ENCODE measurements around the gene BCL2. TPM values are rescaled to one million over a fixed set of nuclear protein-coding genes. Genes with fewer than 3 reads are reported as not detected.

The BCL2 gene
- total RNA-seq, 2 experiments from 2014 or later = 1.4 to 2.5 TPM

GRCh38 chr18:63078471-63078870 lies 241.1 kb downstream of the BCL2 start:
- no peaks in the 10 kb centered on the region for H3K9me3 ChIP-seq (ENCODE audit: low read length)
- no peak overlapping the region for H3K4me3 ChIP-seq (ENCODE audit: low read depth, low read length, poor library complexity, severe bottlenecking)
- H3K9me2 ChIP-seq (ENCODE audit: insufficient read depth, low read length) = no peaks in the 10 kb centered on the region
- H3K27ac ChIP-seq (ENCODE audit: low read depth, low read length, poor library complexity, severe bottlenecking) = no peak overlapping the region
- no peaks in the 10 kb centered on the region for H3K36me3 ChIP-seq (ENCODE audit: insufficient read depth, low read length)
- ChIA-PET POLR2A (no interaction called here), CTCF (ENCODE audit: unreplicated experiment) (no interaction called here)
- H4K20me1 ChIP-seq (ENCODE audit: insufficient read depth, low read length) = no peaks in the 10 kb centered on the region
- TF ChIP-seq EZH2phosphoT487 (IDR thresholded peaks at IDR 0.05; ENCODE audit: borderline replicate concordance, low read depth, low read length) (no peak), CTCF (conservative IDR thresholded peaks at IDR 0.05; ENCODE audit: low read length) (no peak)
- H3K4me2 ChIP-seq (ENCODE audit: low read length) = no peak overlapping the region
- H2AFZ ChIP-seq (ENCODE audit: low read length) = no peak overlapping the region
- intact Hi-C loops (cut with micrococcal nuclease; ENCODE audit: unreplicated experiment) = no loop called here
- DNase-seq (ENCODE audit: low spot score) = no peak
- H3K4me1 ChIP-seq (ENCODE audit: insufficient read depth, low read length, poor library complexity, severe bottlenecking) = no peaks in the 10 kb centered on the region
- no peaks in the 10 kb centered on the region for H3K79me2 ChIP-seq (ENCODE audit: insufficient read depth, low read depth, low read length)
- BruUV-seq (replicated peaks) = no TSS peak

- BruUV-seq (replicated peaks) = no TSS peak
- H3K4me1 ChIP-seq (ENCODE audit: insufficient read depth, low read length, poor library complexity, severe bottlenecking) = no peaks in the 10 kb centered on the region
- H3K79me2 ChIP-seq (ENCODE audit: insufficient read depth, low read depth, low read length) = no peaks in the 10 kb centered on the region
- intact Hi-C loops (cut with micrococcal nuclease; ENCODE audit: unreplicated experiment) = no loop called here
- DNase-seq (ENCODE audit: low spot score) = no peak
- H3K9me2 ChIP-seq (ENCODE audit: insufficient read depth, low read length) = no peaks in the 10 kb centered on the region
- H3K27ac ChIP-seq (ENCODE audit: low read depth, low read length, poor library complexity, severe bottlenecking) = no peak overlapping the region
- ChIA-PET POLR2A (no interaction called here), CTCF (ENCODE audit: unreplicated experiment) (no interaction called here)
- H2AFZ ChIP-seq (ENCODE audit: low read length) = no peak overlapping the region
- H3K9me3 ChIP-seq (ENCODE audit: low read length) = no peaks in the 10 kb centered on the region
- no peak overlapping the region for H3K4me3 ChIP-seq (ENCODE audit: low read depth, low read length, poor library complexity, severe bottlenecking)
- H3K4me2 ChIP-seq (ENCODE audit: low read length) = no peak overlapping the region
- no peaks in the 10 kb centered on the region for H3K36me3 ChIP-seq (ENCODE audit: insufficient read depth, low read length)
- no peak for TF ChIP-seq EZH2phosphoT487 (IDR thresholded peaks at IDR 0.05; ENCODE audit: borderline replicate concordance, low read depth, low read length)
- no peak for TF ChIP-seq CTCF (conservative IDR thresholded peaks at IDR 0.05; ENCODE audit: low read length)
- no peaks in the 10 kb centered on the region for H4K20me1 ChIP-seq (ENCODE audit: insufficient read depth, low read length)
These were observed 244.6 kb downstream of the BCL2 start for GRCh38 chr18:63074981-63075404.

GRCh38 chr18:63073481-63073880 lies 246.1 kb downstream of the BCL2 start:
- no peak overlapping the region for H3K4me2 ChIP-seq (ENCODE audit: low read length)

More at GRCh38 chr18:63073481-63073880, 246.1 kb downstream of the BCL2 start:
- Histone ChIP-seq H3K9me3 (ENCODE audit: low read length) (no peaks in the 10 kb centered on the region), H3K79me2 (ENCODE audit: insufficient read depth, low read depth, low read length) (no peaks in the 10 kb centered on the region), H3K27ac (ENCODE audit: low read depth, low read length, poor library complexity, severe bottlenecking) (no peak overlapping the region), H3K9me2 (ENCODE audit: insufficient read depth, low read length) (no peaks in the 10 kb centered on the region), H2AFZ (ENCODE audit: low read length) (no peak overlapping the region), H4K20me1 (ENCODE audit: insufficient read depth, low read length) (no peaks in the 10 kb centered on the region), H3K4me1 (ENCODE audit: insufficient read depth, low read length, poor library complexity, severe bottlenecking) (no peaks in the 10 kb centered on the region), H3K4me3 (ENCODE audit: low read depth, low read length, poor library complexity, severe bottlenecking) (no peak overlapping the region), H3K36me3 (ENCODE audit: insufficient read depth, low read length) (no peaks in the 10 kb centered on the region)
- peak; percentile 1 for DNase-seq (ENCODE audit: low spot score)
- intact Hi-C loops (cut with micrococcal nuclease; ENCODE audit: unreplicated experiment) = no loop called here
- POLR2A ChIA-PET = no interaction called here
- CTCF ChIA-PET (ENCODE audit: unreplicated experiment) = no interaction called here
- TF ChIP-seq EZH2phosphoT487 (IDR thresholded peaks at IDR 0.05; ENCODE audit: borderline replicate concordance, low read depth, low read length) (no peak), CTCF (conservative IDR thresholded peaks at IDR 0.05; ENCODE audit: low read length) (peak; percentile 53)
- no TSS peak for BruUV-seq (replicated peaks)

Small RNAs within 50 kb of the gene (small RNA-seq; reads per million reads assigned to genes)
- gene AC022726.1 = not detected

Other genes with a start within 250 kb of the BCL2 start
- 6.5 and 7.1 TPM in 2 replicates for gene KDSR, start 47.4 kb upstream of the BCL2 start, total RNA-seq (2014; rRNA removed; shearing (Covaris generic))
- 13.4 and 14.6 TPM in 2 replicates for gene KDSR, start 47.4 kb upstream of the BCL2 start, total RNA-seq (2022)
- gene VPS4B, start 102.7 kb upstream of the BCL2 start, total RNA-seq (2014; rRNA removed; shearing (Covaris generic)) = 10.7 and 12.3 TPM in 2 replicates
- 22.9 and 26.1 TPM in 2 replicates for gene VPS4B, start 102.7 kb upstream of the BCL2 start, total RNA-seq (2022)
- gene SERPINB5, start 157.2 kb upstream of the BCL2 start, total RNA-seq (2014; rRNA removed; shearing (Covaris generic)) = not detected in 2 replicates
- not detected in 2 replicates for gene SERPINB5, start 157.2 kb upstream of the BCL2 start, total RNA-seq (2022)
- not detected in 2 replicates for gene SERPINB12, start 222.6 kb upstream of the BCL2 start, total RNA-seq (2014; rRNA removed; shearing (Covaris generic))
- gene SERPINB12, start 222.6 kb upstream of the BCL2 start, total RNA-seq (2022) = not detected in 2 replicates